ENCODE measurements around the gene DEPDC5.

Gene DEPDC5

DNA sequence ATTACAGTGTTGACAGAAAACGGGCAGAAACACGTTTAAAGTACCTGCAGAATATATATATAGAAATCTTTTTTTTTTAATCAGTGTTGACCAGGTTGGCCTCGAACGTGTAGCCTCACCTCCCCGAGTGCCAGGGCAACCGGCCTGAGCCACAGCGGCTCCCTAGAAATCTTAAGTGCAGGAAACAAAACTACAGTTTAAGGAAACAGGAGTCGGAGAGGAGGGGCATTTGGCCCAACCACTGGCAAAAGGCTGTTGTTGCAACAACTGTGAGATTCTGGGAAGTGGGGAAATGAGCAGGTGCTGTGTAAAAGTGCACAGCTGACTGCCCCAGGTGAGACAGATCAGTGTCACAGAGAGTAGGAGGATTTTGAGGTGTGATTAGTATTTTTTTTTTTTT is 194.2 kb downstream of the DEPDC5 start:
- peaks cover 74% of the 10 kb centered on the region for H3K36me3 ChIP-seq (ENCODE audit: insufficient read depth, insufficient read length, low read length)
- H3K9ac ChIP-seq (ENCODE audit: insufficient read length, low read depth): no peak overlapping the region

GRCh38 chr22:31950226-31950625 is 196.4 kb downstream of the DEPDC5 start:
- Histone ChIP-seq H3K9ac (ENCODE audit: insufficient read length, low read depth) (no peak overlapping the region), H3K4me1 (ENCODE audit: insufficient read depth, insufficient read length) (no peaks in the 10 kb centered on the region), H3K27me3 (ENCODE audit: insufficient read depth, insufficient read length) (no peaks in the 10 kb centered on the region), H3K36me3 (ENCODE audit: insufficient read depth, insufficient read length, low read length) (peaks cover 87% of the 10 kb centered on the region), H3K4me3 (ENCODE audit: insufficient read length, low read depth) (no peak overlapping the region), H3K9me3 (ENCODE audit: insufficient read depth, low read length) (no peaks in the 10 kb centered on the region)
- no peak for DNase-seq (ENCODE audit: low read depth, low spot score)
- TF ChIP-seq ZNF274 (IDR thresholded peaks at IDR 0.05; ENCODE audit: low read depth, low read length) (no peak), SUZ12 (IDR thresholded peaks at IDR 0.05; ENCODE audit: extremely low read depth, insufficient read depth, insufficient read length) (no peak), YY1 (IDR thresholded peaks at IDR 0.05; ENCODE audit: insufficient read depth, insufficient read length) (no peak)

More for the DNA sequence above, 194.2 kb downstream of the DEPDC5 start:
- no peaks in the 10 kb centered on the region for H3K27me3 ChIP-seq (ENCODE audit: insufficient read depth, insufficient read length)
- no peak for TF ChIP-seq YY1 (IDR thresholded peaks at IDR 0.05; ENCODE audit: insufficient read depth, insufficient read length)
- no peak for TF ChIP-seq ZNF274 (IDR thresholded peaks at IDR 0.05; ENCODE audit: low read depth, low read length)
- TF ChIP-seq SUZ12 (IDR thresholded peaks at IDR 0.05; ENCODE audit: extremely low read depth, insufficient read depth, insufficient read length): no peak
- H3K9me3 ChIP-seq (ENCODE audit: insufficient read depth, low read length): no peaks in the 10 kb centered on the region
- no peak overlapping the region for H3K4me3 ChIP-seq (ENCODE audit: insufficient read length, low read depth)
- peaks cover 5% of the 10 kb centered on the region for H3K4me1 ChIP-seq (ENCODE audit: insufficient read depth, insufficient read length)
- DNase-seq (ENCODE audit: low read depth, low spot score): no peak

DNA sequence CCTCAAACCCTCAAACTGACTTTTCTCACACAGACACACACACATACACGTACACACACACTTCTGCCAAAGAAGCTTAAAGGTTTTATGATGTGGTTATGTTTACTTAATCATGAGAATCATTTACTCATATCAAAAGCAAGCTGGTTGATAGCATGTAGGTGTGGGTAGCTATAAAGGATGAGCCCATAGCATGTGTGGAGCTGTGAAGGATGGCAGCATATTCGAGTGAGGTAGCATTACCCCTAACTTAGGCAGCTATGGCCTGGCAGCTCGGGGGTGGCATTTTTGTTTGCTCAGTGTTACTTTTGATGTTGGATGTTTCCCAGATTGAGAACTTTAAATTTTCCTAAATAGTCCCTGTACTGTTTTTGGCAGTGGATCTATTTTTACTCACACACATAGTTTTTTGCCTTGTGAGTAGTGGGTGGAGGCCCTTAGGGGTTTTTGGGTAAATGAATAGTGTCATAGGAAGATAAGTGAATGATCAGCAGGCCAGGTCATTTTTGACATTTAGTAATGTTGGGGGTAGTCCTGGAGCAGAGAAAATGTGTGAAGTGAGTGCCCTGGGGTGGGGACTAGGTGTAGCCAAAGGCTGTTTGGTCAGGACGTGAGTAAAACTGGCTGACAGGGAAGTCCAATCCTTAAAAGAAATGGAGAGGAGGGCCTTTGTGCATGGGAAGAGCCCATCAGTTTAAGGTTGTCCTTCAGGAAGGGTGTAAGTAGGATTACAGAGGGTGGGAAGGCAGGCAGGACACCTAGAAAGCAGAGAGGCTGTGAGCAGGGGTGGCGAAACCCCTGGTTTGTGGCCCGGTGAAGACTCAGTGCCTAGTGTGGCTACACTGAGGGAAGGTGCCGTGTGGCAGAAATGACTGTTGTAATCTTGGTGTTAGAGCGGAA is 197.6 kb downstream of the DEPDC5 start:
- no peaks in the 10 kb centered on the region for H3K27me3 ChIP-seq (ENCODE audit: insufficient read depth, insufficient read length)
- H3K9me3 ChIP-seq (ENCODE audit: insufficient read depth, low read length): no peaks in the 10 kb centered on the region
- DNase-seq (ENCODE audit: low read depth, low spot score): no peak
- no peak for TF ChIP-seq YY1 (IDR thresholded peaks at IDR 0.05; ENCODE audit: insufficient read depth, insufficient read length)
- no peak for TF ChIP-seq ZNF274 (IDR thresholded peaks at IDR 0.05; ENCODE audit: low read depth, low read length)
- no peak for TF ChIP-seq SUZ12 (IDR thresholded peaks at IDR 0.05; ENCODE audit: extremely low read depth, insufficient read depth, insufficient read length)
- peaks cover 87% of the 10 kb centered on the region for H3K36me3 ChIP-seq (ENCODE audit: insufficient read depth, insufficient read length, low read length)
- H3K4me3 ChIP-seq (ENCODE audit: insufficient read length, low read depth): no peak overlapping the region
- no peak overlapping the region for H3K9ac ChIP-seq (ENCODE audit: insufficient read length, low read depth)
- H3K4me1 ChIP-seq (ENCODE audit: insufficient read depth, insufficient read length): no peaks in the 10 kb centered on the region

DNA sequence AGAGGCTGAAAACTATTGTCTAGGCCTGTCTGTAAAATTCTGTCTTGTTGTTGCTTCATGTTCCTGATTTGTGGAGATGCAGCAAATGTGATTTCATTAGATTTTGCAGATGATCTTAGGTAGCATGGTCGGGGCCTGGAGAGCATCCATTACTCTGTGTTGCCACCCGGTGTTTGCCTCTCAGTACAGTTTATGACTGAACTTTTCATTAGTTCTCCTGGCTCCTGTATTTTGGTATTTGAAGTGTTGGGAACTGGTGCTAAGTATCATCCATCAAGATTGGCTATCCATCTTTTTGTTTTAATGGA is 198.2 kb downstream of the DEPDC5 start:
- Histone ChIP-seq H3K9ac (ENCODE audit: insufficient read length, low read depth) (no peak overlapping the region), H3K4me1 (ENCODE audit: insufficient read depth, insufficient read length) (no peaks in the 10 kb centered on the region), H3K36me3 (ENCODE audit: insufficient read depth, insufficient read length, low read length) (peaks cover 88% of the 10 kb centered on the region), H3K27me3 (ENCODE audit: insufficient read depth, insufficient read length) (no peaks in the 10 kb centered on the region), H3K4me3 (ENCODE audit: insufficient read length, low read depth) (no peak overlapping the region), H3K9me3 (ENCODE audit: insufficient read depth, low read length) (no peaks in the 10 kb centered on the region)
- DNase-seq (ENCODE audit: low read depth, low spot score): no peak
- TF ChIP-seq ZNF274 (IDR thresholded peaks at IDR 0.05; ENCODE audit: low read depth, low read length): no peak
- TF ChIP-seq SUZ12 (IDR thresholded peaks at IDR 0.05; ENCODE audit: extremely low read depth, insufficient read depth, insufficient read length): no peak
- TF ChIP-seq YY1 (IDR thresholded peaks at IDR 0.05; ENCODE audit: insufficient read depth, insufficient read length): no peak

DNA sequence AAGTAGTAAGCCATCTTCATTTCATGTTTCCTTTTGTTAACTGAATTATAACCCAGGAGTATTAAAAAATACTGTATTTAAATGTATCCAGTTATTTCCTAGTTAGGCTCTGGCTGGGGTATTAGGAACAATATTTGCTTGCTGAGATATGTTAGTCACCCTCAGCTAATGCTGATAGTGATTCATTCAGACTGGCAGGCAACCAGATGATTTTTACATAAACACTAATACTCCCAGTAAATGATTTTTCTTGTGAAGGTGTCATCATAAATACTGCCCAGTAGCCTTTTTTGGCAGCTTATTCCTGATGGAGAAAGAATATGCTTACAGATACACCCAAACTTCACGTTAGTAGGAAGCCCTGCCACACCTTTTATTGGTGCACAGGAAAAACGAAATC is 198.7 kb downstream of the DEPDC5 start:
- H3K27me3 ChIP-seq (ENCODE audit: insufficient read depth, insufficient read length): no peaks in the 10 kb centered on the region
- H3K9ac ChIP-seq (ENCODE audit: insufficient read length, low read depth): no peak overlapping the region
- H3K9me3 ChIP-seq (ENCODE audit: insufficient read depth, low read length): no peaks in the 10 kb centered on the region
- TF ChIP-seq YY1 (IDR thresholded peaks at IDR 0.05; ENCODE audit: insufficient read depth, insufficient read length) (no peak), SUZ12 (IDR thresholded peaks at IDR 0.05; ENCODE audit: extremely low read depth, insufficient read depth, insufficient read length) (no peak), ZNF274 (IDR thresholded peaks at IDR 0.05; ENCODE audit: low read depth, low read length) (no peak)
- no peak overlapping the region for H3K4me3 ChIP-seq (ENCODE audit: insufficient read length, low read depth)
- peaks cover 88% of the 10 kb centered on the region for H3K36me3 ChIP-seq (ENCODE audit: insufficient read depth, insufficient read length, low read length)
- DNase-seq (ENCODE audit: low read depth, low spot score): no peak
- no peaks in the 10 kb centered on the region for H3K4me1 ChIP-seq (ENCODE audit: insufficient read depth, insufficient read length)

DNA sequence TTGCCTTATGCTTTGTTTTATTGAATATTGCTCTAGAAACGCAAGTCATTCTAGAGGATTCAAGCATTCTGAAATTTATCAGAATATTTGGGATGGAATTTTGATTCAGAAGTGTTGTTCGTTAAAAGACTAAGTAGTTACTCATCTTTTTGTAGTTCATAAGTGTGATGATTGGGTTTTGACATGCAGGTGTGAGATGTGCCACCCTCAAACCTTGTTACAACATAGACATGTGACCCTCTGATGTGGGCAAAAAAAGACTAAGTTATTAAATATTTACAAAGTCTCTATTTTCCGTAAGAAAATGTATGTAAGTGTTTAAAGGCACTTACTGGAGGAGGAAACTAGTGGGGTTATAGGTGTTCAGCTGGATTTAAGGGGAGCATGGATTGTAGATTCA is 199.4 kb downstream of the DEPDC5 start:
- Histone ChIP-seq H3K36me3 (ENCODE audit: insufficient read depth, insufficient read length, low read length) (peaks cover 87% of the 10 kb centered on the region), H3K9me3 (ENCODE audit: insufficient read depth, low read length) (no peaks in the 10 kb centered on the region), H3K4me1 (ENCODE audit: insufficient read depth, insufficient read length) (no peaks in the 10 kb centered on the region), H3K27me3 (ENCODE audit: insufficient read depth, insufficient read length) (no peaks in the 10 kb centered on the region), H3K4me3 (ENCODE audit: insufficient read length, low read depth) (no peak overlapping the region), H3K9ac (ENCODE audit: insufficient read length, low read depth) (no peak overlapping the region)
- no peak for DNase-seq (ENCODE audit: low read depth, low spot score)
- TF ChIP-seq YY1 (IDR thresholded peaks at IDR 0.05; ENCODE audit: insufficient read depth, insufficient read length) (no peak), SUZ12 (IDR thresholded peaks at IDR 0.05; ENCODE audit: extremely low read depth, insufficient read depth, insufficient read length) (no peak), ZNF274 (IDR thresholded peaks at IDR 0.05; ENCODE audit: low read depth, low read length) (no peak)

DNA sequence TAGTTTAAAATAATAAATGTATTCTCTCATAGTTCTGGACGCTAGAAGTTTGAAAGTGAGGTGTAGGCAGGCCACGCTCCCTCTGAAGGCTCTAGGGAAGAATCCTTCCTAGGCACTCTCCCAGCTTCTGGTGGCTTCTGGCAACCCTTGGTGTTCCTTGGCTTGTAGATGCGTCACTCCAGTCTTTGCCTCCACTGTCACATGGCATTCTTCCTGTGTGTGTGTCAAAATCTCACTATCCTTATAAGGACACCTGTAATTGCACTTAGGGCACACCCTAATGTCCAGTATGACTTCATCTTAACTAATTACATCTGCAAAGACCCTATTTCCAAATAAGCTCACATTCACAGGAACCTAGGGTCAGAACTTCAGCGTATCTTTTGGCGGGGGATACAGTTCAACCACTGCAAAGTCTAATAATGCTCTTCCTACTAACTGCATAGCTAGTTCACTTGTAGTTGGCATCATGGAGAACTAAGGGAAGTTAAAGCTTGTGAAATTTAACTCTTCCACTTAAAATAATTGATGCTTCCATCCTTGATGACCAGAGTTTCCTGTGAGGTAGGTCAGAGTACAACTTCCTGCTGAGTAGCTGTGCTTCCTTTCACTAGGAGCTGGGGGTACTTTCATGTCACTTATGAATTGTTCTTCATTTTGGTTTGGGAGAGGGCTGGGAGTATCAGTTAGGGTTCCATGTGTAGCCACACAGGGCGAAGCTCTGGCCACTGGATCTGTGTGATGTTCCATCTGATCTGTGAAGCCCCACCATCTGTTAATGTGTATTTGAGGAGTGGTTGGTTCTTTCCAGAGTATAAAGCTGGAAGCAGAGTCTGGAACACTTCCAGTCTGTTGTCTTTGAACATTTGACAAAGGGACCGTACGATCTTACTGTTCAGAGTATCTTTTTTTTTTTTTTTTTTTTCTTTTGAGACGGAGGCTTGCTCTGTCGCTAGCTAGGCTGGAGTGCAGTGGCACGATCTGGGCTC is 201.0 kb downstream of the DEPDC5 start:
- H3K9me3 ChIP-seq (ENCODE audit: insufficient read depth, low read length): no peaks in the 10 kb centered on the region
- H3K36me3 ChIP-seq (ENCODE audit: insufficient read depth, insufficient read length, low read length): peaks cover 75% of the 10 kb centered on the region
- no peak for DNase-seq (ENCODE audit: low read depth, low spot score)
- no peak for TF ChIP-seq SUZ12 (IDR thresholded peaks at IDR 0.05; ENCODE audit: extremely low read depth, insufficient read depth, insufficient read length)
- TF ChIP-seq YY1 (IDR thresholded peaks at IDR 0.05; ENCODE audit: insufficient read depth, insufficient read length): no peak
- TF ChIP-seq ZNF274 (IDR thresholded peaks at IDR 0.05; ENCODE audit: low read depth, low read length): no peak
- H3K4me3 ChIP-seq (ENCODE audit: insufficient read length, low read depth): no peak overlapping the region
- H3K9ac ChIP-seq (ENCODE audit: insufficient read length, low read depth): no peak overlapping the region
- no peaks in the 10 kb centered on the region for H3K27me3 ChIP-seq (ENCODE audit: insufficient read depth, insufficient read length)
- H3K4me1 ChIP-seq (ENCODE audit: insufficient read depth, insufficient read length): no peaks in the 10 kb centered on the region

Data from NT2/D1 (cell line).